Measurements from ENCODE around the gene TOE1. TPM values are rescaled to one million over a fixed set of nuclear protein-coding genes. Genes with fewer than 3 reads are reported as not detected.

TOE1 gene
- total and polyA plus RNA-seq, 2 donors (not counting 1 experiment from before 2014, with no cell fraction given) = 9.0 to 12.1 TPM

GRCh38 chr1:45355683-45356082, 15.7 kb downstream of the TOE1 start:
- Histone ChIP-seq H3K9ac (ENCODE audit: insufficient read depth, low read length) (no peak overlapping the region), H3K4me2 (ENCODE audit: extremely low read depth, insufficient read depth, low read length) (no peak overlapping the region), H3K36me3 (ENCODE audit: control insufficient read depth, insufficient read depth, low read length) (no peaks in the 10 kb centered on the region), H3K27ac (ENCODE audit: insufficient read depth, low read length) (no peak overlapping the region), H3K79me2 (ENCODE audit: control insufficient read depth, insufficient read depth, low read length) (no peaks in the 10 kb centered on the region), H3K4me3 (replicated peaks in 1 of 4; ENCODE audit: control extremely low read depth in 1 of 4, insufficient read depth in 1 of 4, low read depth in 3 of 4, low read length in 4 of 4) (no peak overlapping the region), H3K9me3 (ENCODE audit: control insufficient read depth, insufficient read depth, low read depth, low read length) (no peaks in the 10 kb centered on the region), H3K4me1 (ENCODE audit: control insufficient read depth, extremely low read depth, insufficient read depth, low read length) (peaks cover 5% of the 10 kb centered on the region), H4K20me1 (ENCODE audit: control insufficient read depth, extremely low read depth, insufficient read depth, low read length) (no peaks in the 10 kb centered on the region), H3K27me3 (ENCODE audit: control insufficient read depth, insufficient read depth, low read length) (no peaks in the 10 kb centered on the region), H2AFZ (ENCODE audit: low read length) (no peak overlapping the region)
- TF ChIP-seq CTCF (conservative IDR thresholded peaks at IDR 0.05 in 1 of 2, IDR thresholded peaks at IDR 0.05 in 1 of 2; ENCODE audit: low read depth in 1 of 2, low read length in 2 of 2) (no peak), EZH2 (IDR thresholded peaks at IDR 0.05; ENCODE audit: low read length, missing control alignments) (no peak)
- no peak for DNase-seq (ENCODE audit: low read depth in 2 of 2)

- H3K79me2 ChIP-seq (ENCODE audit: control insufficient read depth, insufficient read depth, low read length) = no peaks in the 10 kb centered on the region
Observed at GRCh38 chr1:45356186-45356585, 16.2 kb downstream of the TOE1 start.

GRCh38 chr1:45359882-45360513, 20.0 kb downstream of the TOE1 start:
- Histone ChIP-seq H4K20me1 (ENCODE audit: control insufficient read depth, extremely low read depth, insufficient read depth, low read length) (no peaks in the 10 kb centered on the region), H3K4me2 (ENCODE audit: extremely low read depth, insufficient read depth, low read length) (peak overlapping the region; percentile 73), H3K36me3 (ENCODE audit: control insufficient read depth, insufficient read depth, low read length) (no peaks in the 10 kb centered on the region), H3K9me3 (ENCODE audit: control insufficient read depth, insufficient read depth, low read depth, low read length) (no peaks in the 10 kb centered on the region), H3K79me2 (ENCODE audit: control insufficient read depth, insufficient read depth, low read length) (no peaks in the 10 kb centered on the region), H3K27ac (ENCODE audit: insufficient read depth, low read length) (no peak overlapping the region), H3K4me1 (ENCODE audit: control insufficient read depth, extremely low read depth, insufficient read depth, low read length) (peaks cover 5% of the 10 kb centered on the region), H2AFZ (ENCODE audit: low read length) (peak overlapping the region; percentile 25), H3K4me3 (replicated peaks in 1 of 4; ENCODE audit: control extremely low read depth in 1 of 4, insufficient read depth in 1 of 4, low read depth in 3 of 4, low read length in 4 of 4) (no peak overlapping the region), H3K9ac (ENCODE audit: insufficient read depth, low read length) (no peak overlapping the region), H3K27me3 (ENCODE audit: control insufficient read depth, insufficient read depth, low read length) (no peaks in the 10 kb centered on the region)
- DNase-seq (ENCODE audit: low read depth in 2 of 2) = peak; percentile 51 to 84
- TF ChIP-seq CTCF (conservative IDR thresholded peaks at IDR 0.05 in 1 of 2, IDR thresholded peaks at IDR 0.05 in 1 of 2; ENCODE audit: low read depth in 1 of 2, low read length in 2 of 2) (peak; percentile 56 to 70), EZH2 (IDR thresholded peaks at IDR 0.05; ENCODE audit: low read length, missing control alignments) (no peak)

More at GRCh38 chr1:45356186-45356585, 16.2 kb downstream of the TOE1 start:
- TF ChIP-seq CTCF (conservative IDR thresholded peaks at IDR 0.05 in 1 of 2, IDR thresholded peaks at IDR 0.05 in 1 of 2; ENCODE audit: low read depth in 1 of 2, low read length in 2 of 2) (no peak), EZH2 (IDR thresholded peaks at IDR 0.05; ENCODE audit: low read length, missing control alignments) (no peak)
- Histone ChIP-seq H3K4me1 (ENCODE audit: control insufficient read depth, extremely low read depth, insufficient read depth, low read length) (peaks cover 5% of the 10 kb centered on the region), H3K36me3 (ENCODE audit: control insufficient read depth, insufficient read depth, low read length) (no peaks in the 10 kb centered on the region), H3K9ac (ENCODE audit: insufficient read depth, low read length) (no peak overlapping the region), H3K4me3 (replicated peaks in 1 of 4; ENCODE audit: control extremely low read depth in 1 of 4, insufficient read depth in 1 of 4, low read depth in 3 of 4, low read length in 4 of 4) (no peak overlapping the region), H4K20me1 (ENCODE audit: control insufficient read depth, extremely low read depth, insufficient read depth, low read length) (no peaks in the 10 kb centered on the region), H2AFZ (ENCODE audit: low read length) (no peak overlapping the region), H3K27me3 (ENCODE audit: control insufficient read depth, insufficient read depth, low read length) (no peaks in the 10 kb centered on the region), H3K27ac (ENCODE audit: insufficient read depth, low read length) (no peak overlapping the region), H3K9me3 (ENCODE audit: control insufficient read depth, insufficient read depth, low read depth, low read length) (no peaks in the 10 kb centered on the region), H3K4me2 (ENCODE audit: extremely low read depth, insufficient read depth, low read length) (no peak overlapping the region)
- peak in 1 of 2 donors; percentile 16 for DNase-seq (ENCODE audit: low read depth in 2 of 2)
